Hematopoietic multipotent progenitor cell treated with erythropoietin and hydrocortisone succinate and interleukin-3 and kit ligand, for 17 days (in vitro differentiated cells): ENCODE measurements around the gene LAMA2.

Experiments used
- DNase-seq: peaks from one replicate; pipeline ENCODE4 v3.0.0-alpha.2; 2015; ENCODE audit warnings: low spot score

Gene LAMA2

DNA sequence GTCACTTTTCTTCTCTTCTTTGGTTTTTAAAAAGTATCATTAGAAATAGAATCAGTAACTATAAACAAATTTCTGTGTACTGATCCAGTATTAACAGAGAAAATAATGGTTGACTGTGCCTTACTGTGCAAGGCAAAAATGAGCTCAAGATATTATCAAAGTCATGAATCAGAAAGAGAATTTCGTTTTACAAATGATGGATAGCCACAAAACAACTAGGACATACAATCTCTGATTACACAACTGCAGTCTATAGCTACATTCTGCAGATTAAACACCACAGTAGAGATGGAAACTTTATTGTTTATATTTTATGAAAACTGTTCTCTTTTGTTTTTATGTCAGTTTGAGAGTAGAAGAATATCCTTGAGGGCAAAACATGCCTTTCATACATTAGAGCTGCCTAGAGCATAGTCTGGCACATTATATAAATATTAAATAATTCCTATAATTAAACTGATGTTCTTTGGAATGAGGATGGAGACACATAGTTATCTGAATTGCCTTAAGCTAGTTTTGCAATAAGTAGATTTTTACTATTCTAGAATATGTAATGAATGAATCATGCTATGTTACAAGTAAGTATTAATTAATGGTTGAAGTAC is 333.1 kb downstream of the LAMA2 start:
- DNase-seq = no peak

DNA sequence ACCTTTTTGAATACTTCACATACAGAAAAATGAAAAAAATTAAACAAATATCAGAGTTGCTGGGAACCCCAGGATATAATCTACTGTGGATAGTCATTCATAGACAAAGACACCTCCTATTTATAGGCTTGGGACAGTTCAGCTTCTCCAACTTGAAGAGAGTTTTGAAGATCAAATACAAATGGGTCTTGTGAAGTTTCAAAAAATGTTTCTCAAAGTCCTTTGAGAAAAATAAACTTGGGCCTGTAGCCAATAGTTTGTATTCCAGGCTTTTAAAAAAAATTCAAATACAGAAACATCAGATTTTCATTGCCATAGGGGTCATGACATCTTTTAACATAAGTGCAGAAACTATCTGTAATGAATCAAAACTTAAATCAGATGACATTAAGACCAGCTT is 334.8 kb downstream of the LAMA2 start:
- DNase-seq = no peak

DNA sequence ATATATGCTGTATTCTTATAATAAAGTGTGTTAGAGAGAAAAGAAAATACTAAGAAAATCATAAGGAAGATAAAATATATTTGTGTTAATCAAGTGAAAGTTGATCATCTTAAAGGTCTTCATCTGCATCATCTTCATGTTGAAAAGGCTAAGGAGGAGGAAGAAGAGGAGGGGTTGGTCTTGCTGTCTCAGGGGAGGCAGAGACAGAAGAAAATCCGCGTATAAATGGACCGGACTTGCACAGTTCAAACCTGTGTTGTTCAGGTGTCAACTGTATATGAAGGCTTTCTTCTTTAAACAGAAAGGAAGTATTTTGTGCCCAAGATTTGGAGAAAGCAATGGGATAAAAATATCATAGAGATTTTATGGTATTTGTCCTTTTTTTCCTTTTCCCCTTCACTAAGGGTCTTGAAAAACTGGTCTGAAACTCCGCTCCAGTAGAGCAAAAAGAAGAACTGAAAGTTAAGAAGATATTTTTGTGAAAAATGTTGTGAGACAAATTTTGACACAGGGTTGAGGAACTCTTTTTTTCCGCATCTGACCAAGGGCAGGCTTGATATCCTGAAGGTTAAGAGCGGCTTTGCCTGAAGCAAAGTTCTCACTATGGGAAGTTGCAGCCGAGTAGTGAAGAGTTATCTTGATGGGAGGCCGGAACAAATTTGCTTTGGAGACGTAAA is 350.7 kb downstream of the LAMA2 start:
- DNase-seq = no peak

DNA sequence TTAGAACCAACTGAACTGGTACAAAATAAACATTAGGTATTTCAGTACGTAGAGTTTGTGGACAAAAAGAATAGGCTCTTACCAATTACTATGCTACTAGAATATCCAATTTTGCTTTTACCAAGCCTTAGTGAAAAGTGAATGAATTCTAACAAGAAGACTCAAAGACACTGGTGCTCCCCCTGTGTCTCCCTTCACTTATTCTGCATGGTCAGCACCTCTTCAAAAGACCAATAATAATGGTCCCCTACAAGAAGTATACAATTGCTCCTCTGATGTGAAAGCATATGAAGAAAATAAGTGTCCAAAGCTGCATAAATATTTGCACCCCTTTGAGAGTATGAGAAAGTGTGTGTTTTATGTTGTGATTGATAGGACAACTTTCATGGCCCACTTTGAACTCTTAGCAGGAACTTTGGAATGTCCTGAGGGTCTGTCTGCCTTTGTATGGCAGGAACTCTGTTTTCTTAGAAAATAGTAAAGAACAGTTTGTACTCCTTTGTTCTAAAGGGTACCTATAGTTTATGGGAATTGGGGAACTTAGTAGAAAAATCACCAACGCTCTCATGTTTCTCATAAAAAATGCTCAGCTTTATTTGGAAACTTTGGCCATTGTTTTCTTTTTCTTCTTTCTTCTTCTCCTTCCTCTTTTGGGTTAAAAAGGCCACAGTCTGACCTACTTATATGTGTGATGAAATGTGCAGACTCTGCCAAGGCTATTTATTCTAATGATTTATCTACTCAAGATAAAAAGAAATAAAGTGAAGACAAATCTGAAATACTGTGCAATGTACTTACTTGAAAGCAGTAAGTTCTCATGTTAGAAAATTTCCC is 352.4 kb downstream of the LAMA2 start:
- DNase-seq = no peak

DNA sequence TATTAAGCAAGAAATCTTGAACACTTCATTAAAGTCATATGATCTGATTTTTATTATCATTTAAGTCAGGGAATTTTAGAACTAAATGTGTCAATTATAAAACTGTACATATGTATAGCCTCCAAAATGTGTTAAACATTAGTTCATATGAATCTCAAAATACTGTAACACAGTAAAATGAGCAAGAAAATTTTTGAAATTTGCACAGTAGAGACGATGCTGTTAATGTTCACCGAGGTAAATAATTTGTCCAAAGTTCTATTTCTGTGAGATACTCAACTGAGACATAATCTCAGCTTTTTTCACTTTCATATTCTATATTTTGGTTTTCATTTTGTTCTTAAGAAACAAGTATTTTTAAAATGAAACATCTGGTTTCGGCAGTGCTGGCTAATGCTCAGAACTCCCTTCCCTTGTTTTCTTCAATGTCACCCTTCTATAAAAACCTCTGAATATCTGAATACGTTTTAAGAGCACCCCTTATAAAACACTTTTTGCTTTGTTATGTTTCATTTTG is 353.1 kb downstream of the LAMA2 start:
- no peak for DNase-seq

DNA sequence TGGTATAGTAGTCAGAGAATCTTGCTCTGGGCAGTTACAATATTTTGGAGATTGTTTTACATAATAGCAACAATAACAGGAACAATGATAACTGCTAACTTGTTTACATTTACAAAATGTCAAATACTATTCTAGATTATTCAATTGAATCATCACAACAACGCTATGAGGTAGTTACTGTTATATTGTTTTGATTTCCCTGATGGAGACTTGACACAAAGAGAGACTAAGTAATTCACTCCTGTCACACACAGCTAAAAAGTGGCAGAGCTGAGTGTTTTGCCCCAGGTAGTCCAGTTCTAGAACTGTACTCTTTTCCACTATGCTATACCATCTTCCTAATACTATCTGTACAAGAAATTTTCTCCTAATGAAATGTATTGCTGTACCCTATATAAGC is 356.1 kb downstream of the LAMA2 start:
- no peak for DNase-seq

DNA sequence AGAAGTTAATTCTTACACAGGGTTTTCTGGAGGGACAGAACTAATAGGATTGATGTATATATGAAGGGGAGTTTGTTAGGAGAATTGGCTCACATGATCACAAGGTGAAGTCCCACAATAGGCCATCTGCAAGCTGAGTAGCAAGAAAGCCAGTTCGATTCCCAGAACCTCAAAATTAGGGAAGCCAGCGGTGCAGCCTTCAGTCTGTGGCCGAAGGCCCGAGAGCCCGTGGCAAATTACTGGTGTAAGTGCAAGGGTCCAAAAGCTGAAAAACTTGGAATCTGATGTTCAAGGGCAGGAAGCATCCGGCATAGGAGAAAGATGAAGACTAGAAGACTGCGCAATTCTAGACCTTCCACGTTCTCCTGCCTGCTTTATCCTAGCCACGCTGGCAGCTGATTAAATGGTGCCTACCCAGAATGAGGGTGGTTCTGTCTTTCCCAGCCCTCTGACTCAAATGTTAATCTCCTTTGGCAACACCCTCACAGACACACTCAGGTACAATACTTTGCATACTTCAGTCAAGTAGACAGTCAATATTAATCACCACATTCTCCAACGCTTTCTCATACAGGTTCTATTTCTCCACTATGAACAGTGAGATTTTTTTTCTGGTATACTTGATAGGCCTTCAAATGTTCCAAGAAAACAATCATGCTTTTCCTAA is 357.0 kb downstream of the LAMA2 start:
- no peak for DNase-seq

DNA sequence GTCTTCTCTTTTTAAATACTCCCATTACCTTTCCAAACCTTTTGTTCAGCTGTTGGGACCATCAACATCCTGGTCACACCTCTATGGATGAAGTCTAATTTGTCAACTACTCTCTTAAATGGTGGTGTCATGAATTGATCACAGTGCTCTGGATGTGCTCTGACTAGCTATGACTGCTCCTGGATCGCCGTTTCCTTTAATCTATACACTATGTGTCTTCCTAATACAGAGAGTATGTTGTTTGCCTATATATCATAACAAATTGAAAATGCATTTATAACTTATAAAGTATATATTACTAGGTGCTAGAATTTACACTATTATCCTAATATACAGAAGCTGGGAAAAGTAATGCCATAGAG is 357.5 kb downstream of the LAMA2 start:
- no peak for DNase-seq

DNA sequence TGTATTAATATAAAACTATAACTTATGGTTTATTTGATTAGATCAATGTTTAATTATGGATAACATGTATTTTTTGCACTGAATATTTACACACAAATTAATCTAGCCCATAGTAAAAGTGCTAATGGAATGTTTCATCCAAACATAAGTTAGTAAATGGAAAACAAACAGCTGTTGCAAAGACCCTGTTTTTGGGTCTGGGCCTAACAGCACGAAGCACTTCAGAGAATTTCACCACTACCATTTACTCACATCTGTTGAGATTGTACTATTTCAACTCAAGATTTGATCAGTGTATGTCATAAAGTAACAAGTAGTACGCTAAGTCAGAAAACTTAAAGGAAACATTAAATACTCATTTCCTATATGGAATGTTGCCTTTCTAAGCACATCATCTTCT is 359.6 kb downstream of the LAMA2 start:
- DNase-seq = no peak

DNA sequence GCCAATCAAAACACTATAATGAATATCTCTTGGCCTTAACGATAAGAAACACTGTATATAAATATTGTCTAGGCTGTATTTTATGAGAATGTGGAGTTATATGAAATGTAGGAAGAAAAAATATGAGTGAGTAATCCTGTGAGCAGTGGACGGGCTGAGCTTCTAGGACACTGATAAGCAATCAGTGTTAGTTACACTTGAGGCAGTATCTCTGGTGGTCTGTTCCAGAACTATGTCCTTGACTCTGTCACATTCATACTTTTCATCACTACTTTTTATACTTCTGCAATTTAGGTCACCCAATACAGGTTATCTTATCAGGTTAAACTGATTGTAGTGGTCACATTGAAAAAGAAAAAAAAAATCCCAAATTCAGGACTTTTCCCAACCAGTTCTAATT is 360.4 kb downstream of the LAMA2 start:
- DNase-seq = no peak

DNA sequence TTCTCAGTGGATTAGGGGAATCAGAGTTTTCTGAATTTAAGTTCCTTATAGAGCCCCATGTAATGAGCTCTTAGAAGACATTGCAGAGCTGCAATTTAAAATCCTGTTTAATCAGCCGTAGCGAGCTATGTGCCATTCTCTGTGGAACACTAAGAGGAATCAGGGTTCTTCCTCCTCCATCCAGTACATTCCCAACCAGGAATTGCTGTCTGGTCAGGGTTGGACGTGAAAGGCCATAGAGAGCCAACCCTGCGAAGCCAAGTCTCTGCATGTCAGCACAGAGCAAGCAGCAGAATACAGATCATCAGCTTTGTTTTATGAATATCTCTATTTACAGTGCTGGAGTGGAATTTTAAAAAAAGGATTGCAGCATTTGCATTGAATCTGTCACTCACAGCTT is 366.0 kb downstream of the LAMA2 start:
- DNase-seq = no peak

DNA sequence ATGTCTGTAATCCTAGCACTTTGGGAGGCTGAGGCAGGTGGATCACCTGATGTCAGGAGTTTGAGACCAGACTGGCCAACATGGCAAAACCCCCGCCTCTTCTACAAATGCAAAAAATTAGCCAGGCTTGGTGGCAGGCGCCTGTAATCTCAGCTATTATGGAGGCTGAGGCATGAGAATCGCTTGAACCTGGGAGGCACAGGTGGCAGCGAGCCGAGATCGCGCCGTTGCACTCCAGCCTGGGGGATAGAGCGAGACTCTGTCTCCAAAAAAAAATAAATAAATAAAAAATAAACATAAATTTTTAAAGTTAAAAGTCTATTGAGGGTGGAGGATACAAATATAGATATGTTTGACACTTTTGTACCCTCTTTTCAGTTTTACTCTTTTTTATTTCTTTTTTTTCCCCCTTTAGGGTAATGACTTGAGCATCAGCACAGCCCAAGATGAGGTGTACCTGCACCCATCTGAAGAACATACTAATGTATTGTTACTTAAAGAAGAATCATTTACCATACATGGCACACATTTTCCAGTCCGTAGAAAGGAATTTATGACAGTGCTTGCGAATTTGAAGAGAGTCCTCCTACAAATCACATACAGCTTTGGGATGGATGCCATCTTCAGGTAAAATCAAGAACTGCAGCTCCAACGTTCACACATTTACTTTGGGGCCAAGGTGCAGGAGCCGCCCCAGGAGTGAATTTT is 368.9 kb downstream of the LAMA2 start:
- no peak for DNase-seq

DNA sequence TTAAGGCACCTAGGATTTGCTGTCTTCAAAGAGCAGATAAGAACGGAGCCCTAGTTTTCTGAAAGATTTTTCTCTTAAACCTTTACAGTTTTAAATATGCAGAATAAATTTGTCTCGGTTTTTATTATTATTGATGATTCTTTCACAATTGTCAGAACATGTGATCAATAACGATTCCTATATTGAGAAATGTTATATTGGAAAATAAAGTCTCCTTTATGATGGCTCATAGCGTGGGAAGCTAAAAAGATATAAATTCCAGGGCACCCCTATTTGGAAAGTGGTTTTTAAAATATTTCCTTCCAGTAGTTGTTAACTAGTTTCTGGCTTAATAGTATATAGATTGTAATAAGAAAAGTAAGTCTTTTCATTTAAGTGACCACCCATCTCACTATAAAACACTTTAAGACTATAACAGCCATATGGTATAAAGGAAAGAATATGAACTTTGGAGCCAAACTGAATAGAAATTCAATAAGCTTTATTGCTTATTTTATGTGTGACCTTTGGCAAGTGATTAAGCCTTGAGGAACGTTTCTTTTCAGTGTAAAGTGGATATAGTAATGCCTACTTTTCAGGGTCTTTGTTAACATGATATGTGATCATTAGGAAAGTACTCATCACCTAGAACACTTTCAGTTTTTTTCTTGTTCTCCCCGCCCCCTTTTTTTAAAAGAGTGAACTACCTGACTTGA is 369.6 kb downstream of the LAMA2 start:
- DNase-seq = no peak

DNA sequence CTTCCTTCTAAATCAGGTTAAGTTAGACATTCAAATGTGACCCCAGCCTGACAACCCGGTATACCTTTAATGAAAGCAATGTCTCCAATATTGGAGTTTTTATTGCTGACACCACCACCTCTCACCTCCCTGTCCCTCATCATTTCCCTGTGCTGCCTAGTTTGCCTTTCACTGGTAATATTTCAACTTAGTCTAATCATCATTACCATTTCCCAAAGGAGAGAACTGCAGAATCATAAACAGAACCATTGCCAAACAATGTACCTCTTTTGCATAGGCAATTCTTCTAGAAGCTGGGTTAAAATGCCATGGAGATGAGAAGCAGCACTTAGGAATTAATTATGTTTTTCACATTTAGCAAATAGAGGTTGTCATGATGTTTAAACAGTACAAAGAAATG is 370.3 kb downstream of the LAMA2 start:
- DNase-seq = no peak

DNA sequence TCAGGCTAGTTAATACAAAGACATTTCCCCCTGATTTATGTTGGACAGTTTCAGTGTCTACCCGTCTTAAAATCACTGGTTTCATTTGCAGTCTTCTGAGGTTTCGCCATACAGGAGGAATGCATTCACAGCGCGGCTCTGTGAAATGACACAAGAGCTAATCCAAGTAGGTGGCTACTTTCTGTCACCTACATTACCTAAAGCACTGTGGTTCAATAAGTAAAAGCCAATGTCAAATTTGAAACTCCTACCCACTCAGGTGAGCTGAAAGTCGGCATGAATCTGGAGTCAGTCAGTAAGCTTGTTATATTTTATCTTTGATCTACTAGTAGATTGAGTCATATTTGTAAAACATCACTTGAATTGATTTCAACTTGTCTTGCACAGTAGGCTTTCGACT is 370.8 kb downstream of the LAMA2 start:
- DNase-seq = no peak

DNA sequence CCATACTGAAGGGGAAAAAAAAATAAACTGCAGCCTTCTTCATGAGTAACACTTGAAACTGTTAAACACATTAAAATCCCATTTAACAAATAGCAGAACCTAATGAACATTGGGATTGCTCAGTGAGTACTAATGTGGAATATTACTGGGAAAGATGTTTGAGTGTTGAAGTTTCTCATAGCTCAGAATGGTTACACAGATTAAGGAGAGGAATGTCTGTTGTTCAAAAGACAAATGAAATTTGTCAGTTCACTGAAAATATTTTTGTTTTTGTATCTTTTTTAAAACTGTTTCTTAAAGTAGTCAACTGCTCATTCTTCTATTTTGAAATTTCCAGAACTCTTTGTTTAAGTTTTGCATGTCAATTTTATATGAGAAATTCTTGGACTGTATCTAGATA is 374.3 kb downstream of the LAMA2 start:
- no peak for DNase-seq

DNA sequence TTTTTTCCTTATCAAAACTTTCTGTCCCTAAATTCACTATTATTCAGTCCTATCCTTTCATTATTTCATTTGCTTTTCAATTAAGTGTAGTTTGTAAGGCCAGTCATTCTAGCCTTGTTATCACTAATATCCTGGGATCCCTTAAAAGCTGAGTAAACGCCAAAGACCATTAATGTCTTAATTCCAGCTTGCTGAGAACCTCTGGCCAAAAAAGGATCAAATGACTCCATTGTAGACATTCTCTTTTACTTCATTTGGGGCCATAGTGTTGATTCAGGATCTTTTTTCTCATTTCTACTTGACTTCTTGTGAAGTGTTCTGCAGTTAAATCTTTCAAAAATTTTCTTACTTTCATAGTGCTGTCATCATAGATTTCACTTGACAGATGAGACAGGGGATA is 379.7 kb downstream of the LAMA2 start:
- no peak for DNase-seq

DNA sequence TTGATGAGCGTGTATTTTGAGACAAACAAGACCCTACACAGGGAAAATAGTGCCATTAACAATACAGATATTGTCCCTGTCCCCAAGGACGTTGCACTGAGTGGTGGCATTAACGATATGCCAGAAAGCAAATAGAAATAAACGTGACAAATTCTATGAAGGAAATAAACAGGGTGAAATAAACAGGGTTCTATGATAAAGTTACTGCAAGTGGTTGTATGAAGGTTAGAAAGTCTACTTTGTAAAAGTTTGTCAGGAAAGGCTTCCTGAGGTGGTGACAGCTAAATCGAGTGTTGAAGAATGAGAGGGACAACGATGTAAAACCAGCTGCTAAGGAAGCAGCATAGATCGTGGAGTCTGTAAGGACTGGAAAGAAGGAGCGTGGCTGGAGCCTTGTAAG is 380.2 kb downstream of the LAMA2 start:
- no peak for DNase-seq

DNA sequence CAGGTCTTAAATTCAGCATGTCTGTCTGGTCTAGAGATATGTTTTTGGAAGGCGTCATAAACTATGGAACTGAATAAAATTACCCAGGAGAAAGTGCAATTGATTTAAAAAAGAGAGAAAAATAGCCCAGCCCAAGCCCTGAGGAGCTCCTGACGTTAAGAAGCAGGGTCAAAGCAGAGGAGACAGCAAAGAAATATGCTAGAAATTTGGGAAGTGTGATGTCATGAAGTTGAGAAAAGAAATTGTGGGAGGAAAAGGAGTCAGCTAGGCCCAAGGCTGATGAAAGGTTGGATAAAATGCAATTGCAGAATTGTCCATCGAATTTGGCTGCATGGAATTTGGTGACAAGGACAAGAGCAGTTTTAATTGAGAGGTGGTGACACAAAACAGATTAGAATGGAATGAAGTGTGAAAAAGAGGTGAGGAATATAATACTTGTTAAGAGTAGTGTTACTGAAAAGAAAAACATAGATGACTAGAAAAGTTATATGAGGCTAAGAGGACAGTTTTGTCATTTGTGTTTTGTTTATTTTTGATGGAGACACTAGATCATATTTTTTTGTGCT is 381.6 kb downstream of the LAMA2 start:
- no peak for DNase-seq

DNA sequence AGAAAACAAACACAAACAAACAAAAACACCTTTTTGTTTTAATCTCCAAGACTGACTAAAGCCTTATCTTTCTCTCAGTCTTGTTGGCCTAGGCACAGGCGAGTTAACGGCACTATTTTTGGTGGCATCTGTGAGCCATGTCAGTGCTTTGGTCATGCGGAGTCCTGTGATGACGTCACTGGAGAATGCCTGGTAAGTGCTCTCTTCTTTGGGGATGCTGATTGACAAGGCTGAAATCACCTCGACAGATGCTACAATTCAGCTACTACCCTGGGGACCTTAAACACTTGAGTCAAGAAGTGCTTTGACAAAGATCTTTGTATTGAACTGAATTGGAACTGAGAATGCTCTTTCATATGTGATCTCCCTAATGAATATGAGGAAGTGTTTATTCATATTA is 384.1 kb downstream of the LAMA2 start:
- no peak for DNase-seq

DNA sequence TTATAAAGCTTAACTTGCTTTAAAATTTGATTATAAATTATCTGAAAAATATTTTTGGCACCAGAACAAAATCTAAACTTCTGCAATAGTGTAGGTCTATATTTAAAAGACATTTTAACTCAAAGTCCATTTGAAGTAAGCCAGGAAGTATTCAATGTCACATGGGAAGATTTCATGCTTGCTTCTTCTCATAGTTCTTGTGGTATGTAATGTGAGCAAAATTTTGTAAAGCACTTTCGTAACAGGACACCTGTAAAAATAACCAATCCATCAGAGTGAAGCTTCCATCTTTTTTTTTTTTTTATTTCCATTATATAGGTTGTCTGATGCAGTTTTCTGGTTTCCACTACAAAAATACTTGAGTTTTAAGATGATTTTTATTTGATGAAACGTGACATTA is 386.1 kb downstream of the LAMA2 start:
- no peak for DNase-seq
